PFSK-1 (cell line): ENCODE data around the gene TELO2.

ENCODE experiments used
- POLR2AphosphoS5 ChIP-seq: IDR thresholded peaks from 2 replicates; pipeline ENCODE4 v1.6.1; 2012; ENCODE audit warnings: low read depth, mild to moderate bottlenecking, control low read depth, low read length, moderate library complexity
- REST ChIP-seq, 2 experiments: IDR thresholded peaks; 2 replicates each; pipeline versions ENCODE4 v1.6.1 to v1.8.0; 2011 to 2012; ENCODE audit warnings: low read depth in 2 of 2, low read length in 2 of 2, control low read depth in 1 of 2, inconsistent platforms in 1 of 2, mild to moderate bottlenecking in 1 of 2, moderate library complexity in 1 of 2; ENCODE audit not compliant: insufficient read depth in 1 of 2

GRCh38 chr16:1468426-1468810, 24.7 kb upstream of the TELO2 start:
- no peak for TF ChIP-seq POLR2AphosphoS5
- TF ChIP-seq REST (IDR thresholded peaks at IDR 0.05; ENCODE audit: insufficient read depth in 1 of 2, low read depth in 2 of 2, low read length in 2 of 2): no peak
